Left cardiac atrium (tissue), 4 donors: Measurements from ENCODE around the gene TXNDC11. TPM values are rescaled to one million over a fixed set of nuclear protein-coding genes. Genes with fewer than 3 reads are reported as not detected.

Experiments
- ATAC-seq, 2 donors: fragments of 200-7000 bp; cut with Tn5 transposase; one replicate each; pipeline ENCODE4 v1.9.1; 2020; ENCODE audit warnings: mild to moderate bottlenecking in 2 of 2, moderate library complexity in 2 of 2
- DNase-seq: peaks from one replicate; pipeline ENCODE4 v3.0.0-alpha.2; 2020
- intact Hi-C, 2 donors: fragments of 100-400 bp; cut with DNase I; formaldehyde crosslinking; loops; one replicate each; pipeline versions ENCODE4 v1.14.1 to v1.15.1; 2022 to 2023
- total RNA-seq, 2 donors: library from RNA; stranded (reverse); fragmentation: NEBNext Ultra II Directional; extraction: Animal tissue kit (Norgen Biotek cat#: 25700); gene quantifications; one replicate each; pipeline ENCODE4 v1.2.1, GENCODE V29; 2021
- donor health status: DM: no; HTN: yes; CAD: no.
- donor health status: DM: no; HTN: yes; CAD: no; lungs with severe emphysema.
- donor health status: DM: yes; HTN: yes; CAD: no.
- donor health status: Dilated cardiomyopathy.

The TXNDC11 gene
- total RNA-seq, 2 donors from 2014 or later = 21.8 to 30.4 TPM

DNA sequence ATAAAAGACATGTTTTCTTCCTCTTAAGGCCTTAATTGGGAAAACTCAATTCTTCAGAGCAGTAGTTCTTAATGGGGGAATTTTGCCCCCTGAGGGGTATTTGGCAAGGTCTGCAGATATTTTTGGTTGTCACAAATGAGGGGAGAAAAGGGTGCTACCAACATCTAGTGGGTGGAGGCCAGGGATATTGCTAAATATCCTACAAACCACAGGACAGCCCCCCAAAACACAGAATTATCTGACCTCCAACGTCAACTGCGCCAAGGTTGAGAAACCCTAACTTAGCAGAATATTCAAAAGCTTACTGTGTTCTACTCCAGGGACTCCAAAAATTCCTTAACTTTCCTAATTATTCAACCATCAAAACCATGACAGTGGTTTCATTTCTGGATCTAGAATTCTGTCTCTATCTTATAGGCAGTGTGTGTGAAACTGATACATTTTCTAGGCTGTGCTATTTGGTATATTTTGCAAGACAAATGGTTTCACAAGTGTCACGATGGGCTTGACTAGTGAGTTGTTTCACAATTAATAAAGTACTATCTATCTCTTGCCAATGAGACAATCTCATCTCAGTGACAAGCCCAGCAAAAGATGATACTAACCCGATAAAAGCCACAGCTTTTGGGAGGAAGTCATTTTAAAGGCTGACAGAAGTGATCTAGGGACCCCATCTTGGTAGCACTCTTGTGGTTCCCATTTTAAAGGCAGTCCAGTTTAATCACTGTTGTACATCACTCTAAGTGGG, 14.7 kb downstream of the TXNDC11 start:
- intact Hi-C loops = no loop called here
- ATAC-seq (no peak), DNase-seq (no peak)

DNA sequence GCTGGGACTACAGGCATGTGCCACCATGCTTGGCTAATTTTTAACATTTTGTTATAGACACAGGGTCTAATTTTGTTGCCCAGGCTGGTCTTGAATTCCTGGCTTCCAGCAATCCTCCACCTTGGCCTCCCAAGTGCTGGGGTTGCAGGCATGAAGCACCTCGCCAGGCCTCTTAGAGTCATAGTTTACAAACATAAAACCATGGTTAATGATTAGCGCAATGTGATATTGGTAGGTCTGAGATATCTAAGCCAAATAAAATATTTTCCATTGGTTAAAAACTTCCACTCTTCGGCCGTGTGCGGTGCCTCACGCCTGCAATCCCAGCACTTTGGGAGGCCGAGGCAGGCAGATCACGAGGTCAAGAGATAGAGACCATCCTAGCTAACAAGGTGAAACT, 16.6 kb downstream of the TXNDC11 start:
- ATAC-seq = no peak
- intact Hi-C loops = no loop called here
- DNase-seq = no peak

DNA sequence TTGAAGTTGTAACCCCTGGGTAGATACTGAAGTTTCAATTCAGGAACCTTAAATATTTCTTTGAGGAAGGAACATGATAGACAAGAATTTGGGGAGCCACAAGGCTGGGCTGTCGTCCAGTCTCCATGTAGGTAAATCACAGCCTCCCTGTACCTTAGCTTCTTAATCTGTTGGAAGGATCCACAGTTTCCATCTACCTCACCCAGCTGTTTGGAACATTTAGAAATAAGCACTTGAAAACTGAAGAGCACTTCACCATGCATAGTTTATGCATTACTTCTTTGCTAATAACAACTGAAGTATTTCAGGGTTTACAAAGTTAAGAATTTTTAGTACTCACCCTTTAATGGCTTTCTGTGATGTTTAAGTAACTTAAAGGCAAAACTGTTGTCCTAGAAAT, 17.2 kb downstream of the TXNDC11 start:
- ATAC-seq (no peak), DNase-seq (no peak)
- intact Hi-C loops = no loop called here

DNA sequence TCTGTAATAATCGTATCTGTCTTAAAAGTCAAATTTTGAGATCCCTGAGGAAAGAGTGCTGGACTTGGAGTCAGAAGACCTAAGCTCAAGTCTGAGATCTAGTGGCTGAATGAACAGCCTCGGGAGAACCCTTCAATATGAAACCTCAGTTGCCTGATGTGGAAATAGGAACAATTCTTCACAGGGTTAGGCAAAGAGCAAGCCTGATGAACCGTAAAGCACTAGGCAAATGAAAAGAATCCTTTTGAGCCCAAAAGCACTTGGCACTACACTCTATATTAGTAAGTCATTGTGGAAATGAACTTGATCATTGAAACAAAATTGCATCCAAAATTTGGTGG, 20.2 kb downstream of the TXNDC11 start:
- intact Hi-C loops = no loop called here
- no peak for DNase-seq
- ATAC-seq = no peak

DNA sequence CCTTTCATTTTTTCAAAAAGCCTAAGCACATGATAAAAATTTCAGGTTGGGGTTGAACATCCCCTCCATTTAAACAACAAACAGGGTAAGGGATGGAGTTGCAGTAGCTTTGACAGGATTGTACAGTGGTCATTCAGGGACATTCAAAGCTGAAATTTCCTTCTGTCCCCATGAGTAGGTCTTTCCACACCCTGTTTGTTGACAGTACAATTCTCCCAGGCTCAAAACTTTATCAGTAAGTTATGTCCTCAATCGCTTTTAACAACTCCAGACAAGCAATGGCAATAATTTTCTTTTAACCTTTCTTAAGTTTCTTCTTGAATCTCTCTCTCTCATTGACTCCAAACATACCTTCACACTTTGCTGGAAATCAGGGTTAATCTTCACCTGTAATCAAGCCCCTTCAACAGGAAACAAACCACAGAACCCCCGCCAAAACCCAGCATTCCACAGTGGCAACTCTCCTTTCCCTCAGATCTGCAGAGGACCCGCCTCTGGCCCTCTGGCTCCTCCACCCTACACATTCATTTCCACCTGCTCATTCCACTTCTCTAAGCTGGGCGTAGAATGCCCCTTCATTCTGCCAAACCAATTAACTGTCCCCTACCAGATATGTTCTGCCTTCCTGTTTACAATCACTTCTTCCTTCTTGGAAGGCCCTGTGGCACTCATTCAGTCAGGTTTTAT, 20.7 kb downstream of the TXNDC11 start:
- ATAC-seq (no peak), DNase-seq (no peak)
- intact Hi-C loops = no loop called here

DNA sequence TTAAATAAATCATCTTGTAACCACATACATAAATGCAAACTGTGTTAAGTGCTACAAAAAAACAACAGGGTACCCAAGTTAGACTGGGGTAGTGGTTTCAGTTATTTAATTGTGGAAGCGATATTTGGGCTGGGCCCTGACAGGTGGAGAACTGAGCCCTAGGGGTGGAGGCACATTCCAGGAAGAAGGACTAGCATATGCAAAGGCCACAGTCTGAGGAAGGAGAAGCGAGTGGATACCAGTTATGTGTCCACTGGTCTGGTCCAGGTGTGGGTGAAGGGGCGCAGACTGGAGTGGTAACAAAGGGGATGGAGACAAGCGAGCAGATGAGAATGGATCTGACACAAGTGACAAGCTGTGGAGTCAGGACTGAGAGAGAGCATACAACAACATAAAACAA, 22.9 kb downstream of the TXNDC11 start:
- ATAC-seq = no peak
- DNase-seq = no peak
- intact Hi-C loops = loop anchor here (2.0 to 10.0 kb wide), 3 partner anchors 185 to 321 kb away; no protein-coding TSS in a partner anchor

DNA sequence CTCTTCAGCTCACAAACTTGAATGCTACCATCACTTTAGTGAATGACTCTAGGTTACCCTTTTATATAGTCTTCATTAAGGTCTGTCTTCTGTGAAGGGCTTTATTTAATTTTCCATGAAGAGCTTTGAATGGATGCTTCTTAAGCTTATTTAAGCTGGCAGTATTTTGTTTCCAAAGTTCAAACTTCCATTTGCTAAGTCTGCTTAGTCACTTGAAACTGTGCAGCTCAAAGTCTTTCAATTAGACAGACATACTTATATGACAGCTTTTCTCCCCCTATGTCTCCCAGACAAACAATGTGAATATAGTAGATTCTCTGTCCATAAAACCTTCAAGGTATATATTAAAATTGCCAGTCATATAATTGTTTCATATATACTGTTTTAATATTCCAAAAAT, 23.5 kb downstream of the TXNDC11 start:
- DNase-seq = no peak
- ATAC-seq = no peak
- intact Hi-C loops = loop anchor here (2.0 to 10.0 kb wide), 3 partner anchors 184 to 320 kb away; no protein-coding TSS in a partner anchor

DNA sequence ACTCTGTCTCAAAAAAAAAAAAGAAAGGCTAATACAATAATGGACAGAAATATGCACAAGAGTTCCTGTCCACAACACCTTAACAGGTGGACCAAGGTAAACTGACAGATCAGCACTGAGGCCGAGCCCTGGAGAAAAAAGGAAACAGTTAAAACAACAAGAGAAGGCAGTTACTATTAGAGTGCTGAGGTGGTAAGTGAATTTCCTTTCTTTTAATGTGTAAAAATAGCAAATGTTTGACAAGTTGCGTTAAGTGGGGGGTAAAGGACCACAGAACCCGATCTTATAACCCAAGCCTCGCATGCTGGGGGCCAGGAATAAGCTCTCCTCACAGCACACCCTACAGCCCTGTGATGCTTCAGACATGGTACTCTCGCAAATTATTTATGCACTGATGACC, 24.8 kb downstream of the TXNDC11 start:
- intact Hi-C loops = loop anchor here (2.0 to 10.0 kb wide), 3 partner anchors 183 to 319 kb away; no protein-coding TSS in a partner anchor
- DNase-seq (no peak), ATAC-seq (no peak)

DNA sequence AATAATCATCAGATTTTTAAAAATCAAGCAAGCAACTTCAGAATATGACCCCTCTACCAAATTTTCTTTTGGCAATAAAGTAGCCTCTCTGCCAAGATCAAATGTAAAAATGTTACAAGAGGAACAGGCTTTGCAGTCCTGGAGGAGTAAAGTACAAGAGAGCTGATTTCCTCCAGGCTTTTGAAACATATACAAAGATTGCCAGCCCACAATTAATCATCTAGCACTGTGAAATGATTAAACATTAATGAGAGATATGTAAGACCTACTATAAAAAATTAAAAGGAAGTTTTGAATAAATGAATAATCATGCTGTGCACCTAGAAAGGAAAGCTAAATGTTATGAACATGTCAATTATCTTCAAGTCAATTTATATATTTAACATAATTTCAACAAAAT, 26.3 kb downstream of the TXNDC11 start:
- DNase-seq (no peak), ATAC-seq (no peak)
- intact Hi-C loops = loop anchor here (5.0 to 10.0 kb wide), 2 partner anchors 182 to 184 kb away; no protein-coding TSS in a partner anchor

DNA sequence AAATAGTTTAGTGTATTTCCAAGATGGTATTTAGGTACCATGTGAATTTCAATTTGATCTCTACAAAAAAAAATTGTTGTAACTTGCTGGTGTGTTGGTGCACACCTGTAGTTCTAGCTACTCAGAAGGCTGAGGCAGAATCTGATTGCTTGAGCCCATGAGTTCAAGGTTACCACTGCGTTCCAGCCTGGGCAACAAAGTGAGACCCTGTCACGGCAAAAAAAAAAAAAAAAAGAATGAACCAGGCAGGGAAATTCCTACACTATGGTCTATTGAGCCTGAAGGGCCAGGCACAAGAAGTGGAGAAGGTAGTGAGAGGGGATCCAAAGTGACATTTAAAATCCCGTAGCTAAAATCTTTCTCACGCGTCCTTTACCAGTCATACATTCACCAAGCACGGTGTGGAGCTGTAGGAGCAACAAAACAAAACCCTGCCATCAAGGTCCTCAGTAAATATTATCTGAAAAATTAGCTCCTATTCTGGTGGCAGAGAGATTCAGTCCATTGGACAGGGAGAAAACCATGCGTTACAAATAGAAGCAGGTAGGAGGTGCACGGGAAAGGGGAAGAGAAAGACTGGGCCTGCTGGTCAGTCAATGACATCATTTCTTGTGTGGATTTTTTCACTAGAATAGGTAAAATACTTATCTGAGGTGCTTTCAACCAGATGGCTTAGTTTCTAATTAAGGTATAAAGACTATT, 27.3 kb downstream of the TXNDC11 start:
- intact Hi-C loops = loop anchor here (5.0 to 10.0 kb wide), 2 partner anchors 181 to 183 kb away; no protein-coding TSS in a partner anchor

DNA sequence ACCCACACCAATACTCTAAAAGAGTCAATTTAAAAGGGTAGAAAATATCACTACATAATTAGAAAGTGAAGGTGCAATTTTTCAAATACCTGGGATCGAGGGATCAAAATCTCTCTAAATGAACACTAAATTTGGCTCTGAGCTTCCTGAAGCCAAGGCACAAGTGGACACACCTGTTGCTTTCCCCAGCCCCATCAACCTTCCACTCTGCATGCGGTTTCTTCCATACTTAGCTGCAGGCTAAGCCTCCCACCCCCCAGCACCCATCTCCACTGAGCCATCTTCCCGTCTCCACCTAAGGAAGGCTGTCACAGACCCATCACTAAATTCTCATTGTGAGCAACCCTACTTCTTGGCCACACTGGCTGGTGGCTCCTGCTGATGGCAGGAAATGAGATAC, 30.5 kb downstream of the TXNDC11 start:
- ATAC-seq (no peak), DNase-seq (no peak)
- intact Hi-C loops = loop anchor here (5.0 to 10.0 kb wide), 3 partner anchors 35 to 315 kb away; no protein-coding TSS in a partner anchor

More for the DNA sequence above, 27.3 kb downstream of the TXNDC11 start:
- ATAC-seq (no peak), DNase-seq (no peak)

DNA sequence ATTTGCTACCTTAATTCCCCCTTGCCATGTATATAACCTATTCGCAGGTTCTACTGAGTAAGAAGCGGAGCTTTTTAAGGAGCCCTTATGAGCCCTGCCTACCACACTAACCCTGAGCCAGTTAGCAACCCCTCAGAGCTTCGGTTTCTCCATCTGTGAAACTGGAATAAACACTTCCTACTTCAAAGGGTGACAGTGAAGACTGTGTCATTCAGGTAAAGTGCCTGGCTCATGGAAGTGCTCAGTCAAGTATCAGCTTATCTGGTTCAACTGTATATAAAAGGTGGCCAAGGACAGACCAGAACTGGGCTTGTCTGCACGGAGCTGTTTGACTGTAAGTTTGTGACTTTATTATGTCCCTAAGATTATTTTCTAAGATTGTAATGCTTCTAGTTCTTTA, 31.0 kb downstream of the TXNDC11 start:
- intact Hi-C loops = loop anchor here (5.0 to 10.0 kb wide), 3 partner anchors 34 to 314 kb away; no protein-coding TSS in a partner anchor
- DNase-seq = no peak
- ATAC-seq = no peak

DNA sequence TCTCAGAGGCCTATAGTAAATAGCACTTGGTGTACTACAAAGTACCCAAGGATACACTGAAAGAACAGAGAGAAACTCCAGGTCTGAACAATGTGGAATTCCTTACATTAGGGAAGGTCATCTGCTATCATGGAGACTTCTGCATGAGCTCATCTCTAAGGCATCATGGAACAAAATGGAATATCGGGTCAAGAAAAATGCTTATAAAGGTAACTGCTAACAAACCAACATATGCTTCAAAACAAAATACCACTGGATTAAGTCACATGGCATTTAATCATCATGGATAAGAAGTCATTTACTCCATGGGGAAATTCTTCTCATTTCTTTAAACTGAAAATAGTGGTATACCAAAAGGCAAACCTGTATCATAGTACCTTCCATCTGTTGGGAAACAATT, 34.2 kb downstream of the TXNDC11 start:
- intact Hi-C loops = no loop called here
- DNase-seq = no peak
- no peak for ATAC-seq

DNA sequence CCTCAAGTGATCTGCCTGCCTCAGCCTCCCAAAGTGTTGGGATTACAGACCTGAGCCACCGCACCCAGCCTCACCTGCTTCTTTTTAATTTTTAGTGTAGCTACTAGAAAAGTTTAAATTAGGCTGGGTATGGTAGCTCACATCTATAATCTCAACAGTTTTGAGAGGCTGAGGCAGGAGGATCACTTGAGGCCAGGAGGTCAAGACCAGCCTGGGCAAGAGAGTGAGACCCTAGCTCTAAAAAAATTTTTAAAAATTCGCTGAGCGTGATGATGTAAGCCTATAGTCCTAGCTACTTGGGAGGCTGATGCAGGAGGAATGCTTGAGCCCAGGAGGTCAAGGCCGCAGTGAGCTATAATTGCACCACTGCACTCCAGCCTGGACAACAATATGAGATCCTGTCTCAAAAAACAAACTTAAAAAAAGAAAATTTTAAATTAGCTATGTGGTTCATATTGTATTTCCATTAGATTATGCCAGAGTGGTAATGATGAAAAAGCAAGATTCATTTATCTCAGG, 34.9 kb downstream of the TXNDC11 start:
- no peak for ATAC-seq
- DNase-seq = no peak
- intact Hi-C loops = no loop called here

DNA sequence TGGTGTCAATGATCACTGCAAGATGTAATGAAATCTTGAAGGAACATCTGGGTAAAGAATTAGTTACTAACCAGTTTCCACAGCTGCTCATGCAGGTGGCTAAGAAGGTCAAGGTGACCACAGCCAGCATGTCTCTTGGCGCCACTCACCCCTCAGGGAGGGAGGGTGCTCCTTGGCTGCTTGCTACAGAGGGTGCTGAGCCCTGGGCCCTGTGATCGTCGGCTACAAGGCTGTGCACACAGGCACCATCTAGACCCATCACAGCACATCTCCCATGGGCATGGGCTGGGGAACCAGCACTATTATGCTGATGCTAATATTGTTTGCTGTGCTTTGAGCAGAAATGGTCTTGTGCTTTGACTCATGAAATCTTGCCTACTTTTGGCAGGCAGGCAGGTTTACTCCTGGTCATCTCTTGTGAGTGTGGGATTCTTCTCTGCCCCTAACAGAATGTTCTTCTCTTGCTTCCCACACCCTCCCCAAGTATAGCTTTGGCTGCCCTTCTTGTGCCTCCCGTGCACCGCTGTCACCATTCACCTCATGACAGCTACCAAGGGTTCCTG, 36.4 kb downstream of the TXNDC11 start:
- ATAC-seq (peak; percentile 90 to 92), DNase-seq (peak; percentile 29)
- intact Hi-C loops = no loop called here

DNA sequence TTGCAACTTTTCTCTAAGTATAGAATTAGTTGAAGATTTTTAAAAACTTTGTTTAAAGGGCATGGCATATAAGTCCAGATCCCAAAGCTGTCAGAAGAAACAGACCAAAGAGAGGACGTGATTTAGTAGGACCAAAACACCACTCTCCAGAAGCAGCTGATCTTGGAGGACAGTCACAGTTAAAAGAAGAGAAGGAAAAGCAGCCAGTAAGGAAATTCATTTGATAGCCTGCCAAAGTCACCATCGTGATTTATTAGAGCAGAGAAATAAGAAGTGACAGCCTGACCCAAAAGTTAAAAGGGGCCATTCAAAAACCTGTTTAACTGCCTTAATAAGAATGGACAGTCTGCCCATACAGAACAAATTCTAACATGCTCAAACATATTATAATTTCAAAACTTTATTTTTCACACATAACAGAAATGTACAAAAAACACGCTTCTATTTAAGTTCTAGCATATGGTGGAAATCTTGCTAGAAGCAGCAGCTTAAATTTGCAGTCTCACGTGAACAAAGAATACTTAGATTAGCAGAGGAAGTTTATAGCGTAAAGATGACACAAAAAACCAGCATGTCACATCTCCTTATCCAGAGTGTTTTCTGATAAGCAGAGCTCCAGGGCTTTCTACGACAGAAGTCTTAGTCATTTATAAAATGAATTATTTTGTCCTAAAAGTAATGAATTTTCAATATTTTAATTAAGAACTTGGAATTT, 37.2 kb downstream of the TXNDC11 start:
- no peak for ATAC-seq
- intact Hi-C loops = no loop called here
- no peak for DNase-seq

DNA sequence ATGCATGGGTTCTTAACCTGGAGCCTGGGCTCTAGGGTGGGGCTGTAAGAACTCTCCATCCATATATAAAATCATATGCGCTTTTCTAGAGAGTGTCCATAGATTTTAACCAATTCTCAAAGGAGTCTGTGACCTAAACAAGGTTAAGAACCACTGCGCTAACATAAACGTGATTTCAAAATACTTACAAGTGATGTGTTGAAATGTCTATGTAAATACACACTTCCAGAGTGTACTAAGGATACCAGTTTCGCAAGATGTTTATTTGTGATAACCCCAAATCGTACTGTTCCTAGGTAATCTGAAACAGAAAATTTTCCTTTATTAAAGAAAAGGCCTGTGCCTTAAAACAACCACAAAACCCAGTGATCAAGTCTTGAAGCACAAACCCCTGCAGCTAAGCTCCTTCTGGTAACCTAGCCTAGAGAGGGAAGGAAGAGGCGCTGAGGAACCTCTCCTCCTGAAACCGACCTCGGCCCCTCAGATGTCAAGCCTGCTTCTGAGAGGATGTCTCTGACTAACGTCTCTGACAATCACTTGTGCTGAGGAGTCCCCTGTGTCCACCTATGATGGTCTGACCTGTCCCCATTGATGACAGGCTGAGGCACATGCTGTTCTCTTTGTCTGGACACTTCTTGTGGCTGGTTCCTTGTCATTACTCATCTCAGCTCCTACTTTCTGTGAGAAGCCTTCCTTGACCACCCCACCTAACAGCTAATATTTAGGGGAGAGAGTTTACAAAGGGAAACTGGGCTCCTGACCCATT, 42.2 kb downstream of the TXNDC11 start:
- ATAC-seq (peak in 1 of 2 donors; percentile 14), DNase-seq (no peak)
- intact Hi-C loops = no loop called here
